ENCODE measurements around the gene RGSL1.

RGSL1 gene

DNA sequence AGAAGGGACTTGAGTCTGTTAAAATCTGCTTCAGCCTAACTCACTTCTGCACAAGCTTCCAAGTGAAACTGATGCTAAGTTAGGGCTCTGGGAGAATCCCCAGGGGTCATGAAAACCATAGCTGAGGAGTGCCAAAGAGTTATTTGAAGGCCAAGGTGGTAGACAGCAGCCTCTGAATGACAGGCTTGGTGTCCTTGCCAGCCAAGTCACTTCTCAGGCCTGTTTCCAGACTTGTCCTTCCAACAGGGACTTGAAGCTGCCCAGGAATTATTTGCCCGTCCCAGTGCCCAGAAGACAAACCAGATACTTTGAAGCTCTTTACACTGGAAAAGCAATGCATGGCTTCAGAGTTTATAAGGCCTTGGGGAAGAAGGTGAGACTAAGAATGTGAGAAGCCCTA lies 105.5 kb downstream of the RGSL1 start:
- no peak for DNase-seq

DNA sequence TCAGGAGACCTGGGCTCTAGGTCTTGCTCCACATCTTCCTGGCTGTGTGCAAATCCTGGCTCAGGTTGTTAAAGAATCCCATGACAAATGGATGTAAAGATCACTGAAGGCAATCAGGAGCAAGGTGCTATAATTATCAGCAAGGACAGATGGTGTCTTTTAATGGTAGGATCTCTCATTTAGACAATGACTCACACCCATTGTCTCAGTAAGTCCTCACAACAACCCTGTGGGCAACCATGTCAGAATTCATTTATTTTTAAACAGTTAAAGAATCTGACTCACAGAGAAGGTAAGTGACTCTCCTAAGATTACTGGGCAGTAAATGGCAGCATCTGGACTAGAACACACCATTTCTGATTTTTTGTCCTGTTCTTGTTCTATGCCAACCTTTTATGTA lies 106.3 kb downstream of the RGSL1 start:
- DNase-seq, result no peak

DNA sequence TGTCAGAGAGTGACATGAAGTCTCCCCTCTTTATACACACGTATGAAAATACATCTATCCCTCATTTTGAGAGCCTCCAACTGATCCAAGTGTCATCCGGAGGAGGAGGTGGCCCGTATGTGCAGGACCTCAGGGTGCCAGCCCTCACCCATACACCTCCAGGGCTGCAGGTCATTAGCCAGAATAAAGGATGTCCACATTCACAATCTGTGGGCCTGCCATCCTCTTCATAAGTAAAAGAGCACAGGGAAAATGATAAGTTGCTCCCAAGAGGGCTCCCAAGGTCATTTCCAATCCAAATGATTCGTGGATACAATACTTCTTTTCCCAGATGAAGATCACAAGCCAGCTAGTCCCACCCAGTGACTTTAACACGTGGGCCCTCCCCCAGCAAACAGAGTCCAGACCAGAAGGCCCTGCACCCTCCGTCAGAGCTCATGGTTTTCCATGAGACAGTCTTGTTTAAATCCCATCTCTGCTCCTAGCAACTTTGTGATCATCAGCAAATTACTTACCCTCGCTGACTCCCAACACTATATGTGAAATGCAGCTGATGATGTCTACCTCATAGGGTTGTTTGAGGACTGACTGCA lies 110.5 kb downstream of the RGSL1 start:
- no peak for DNase-seq

DNA sequence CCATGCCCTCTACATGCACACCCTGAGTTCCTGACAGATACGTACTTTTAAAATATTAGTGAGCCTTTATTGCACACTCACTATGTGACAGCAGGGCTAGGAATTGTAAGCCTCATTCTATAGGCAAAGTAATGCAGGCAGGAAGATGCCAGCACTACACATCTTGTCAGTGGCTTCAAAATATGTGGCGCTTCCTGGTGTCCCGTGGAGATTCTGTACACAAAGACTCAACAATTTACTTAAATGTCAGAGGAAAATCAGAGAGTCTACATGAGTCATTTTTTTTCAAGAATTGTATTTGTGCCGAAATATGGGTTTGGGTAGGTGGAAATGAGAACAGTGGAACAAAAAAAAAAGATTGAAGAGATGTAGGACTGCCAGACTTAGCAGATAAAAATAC lies 111.5 kb downstream of the RGSL1 start:
- no peak for DNase-seq

DNA sequence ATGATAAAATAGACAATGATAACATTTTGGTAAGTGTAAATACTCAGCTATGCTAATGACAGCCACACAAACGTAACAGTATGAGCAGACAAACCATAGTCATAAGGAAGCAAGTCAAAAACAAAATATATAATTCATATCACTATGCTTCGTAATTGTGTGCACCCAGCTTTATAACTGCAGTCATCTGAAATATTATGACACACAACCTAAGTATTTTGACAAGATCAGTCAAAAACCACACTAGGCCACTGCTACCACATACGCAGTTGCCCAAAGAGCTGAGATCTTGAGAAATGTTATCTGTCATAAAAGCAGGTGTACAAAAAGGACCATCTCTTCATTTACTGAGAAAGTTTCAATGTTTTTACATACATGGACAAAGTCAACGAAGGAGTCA lies 113.1 kb downstream of the RGSL1 start:
- DNase-seq, result no peak

DNA sequence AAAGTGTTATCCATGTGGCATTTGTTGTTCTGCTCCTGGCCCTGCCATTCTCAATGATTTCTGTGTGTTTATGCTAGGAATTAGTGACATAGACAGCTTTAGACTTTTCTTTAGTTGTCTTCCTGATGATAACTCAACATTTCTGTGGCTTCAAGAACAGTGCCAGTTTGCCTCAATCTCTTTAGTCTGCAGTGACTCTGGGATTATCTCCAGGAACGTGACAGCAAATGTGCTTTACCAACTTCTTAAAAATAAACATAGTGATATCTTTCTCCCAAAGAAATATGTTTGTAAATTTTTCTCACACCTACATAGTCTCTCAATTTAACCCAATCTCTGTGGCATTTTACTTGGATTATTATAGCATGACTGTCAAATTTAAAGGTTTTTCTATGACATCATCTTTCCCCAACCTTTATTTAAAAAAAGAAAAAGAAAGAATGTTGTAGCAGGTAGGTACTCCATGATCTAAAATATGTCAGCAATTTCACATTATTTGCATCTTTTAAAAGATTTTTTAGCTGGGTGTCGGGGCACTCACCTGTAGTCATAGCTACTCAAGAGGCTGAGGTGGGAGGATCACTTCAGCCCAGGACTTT lies 114.6 kb downstream of the RGSL1 start:
- no peak for DNase-seq

DNA sequence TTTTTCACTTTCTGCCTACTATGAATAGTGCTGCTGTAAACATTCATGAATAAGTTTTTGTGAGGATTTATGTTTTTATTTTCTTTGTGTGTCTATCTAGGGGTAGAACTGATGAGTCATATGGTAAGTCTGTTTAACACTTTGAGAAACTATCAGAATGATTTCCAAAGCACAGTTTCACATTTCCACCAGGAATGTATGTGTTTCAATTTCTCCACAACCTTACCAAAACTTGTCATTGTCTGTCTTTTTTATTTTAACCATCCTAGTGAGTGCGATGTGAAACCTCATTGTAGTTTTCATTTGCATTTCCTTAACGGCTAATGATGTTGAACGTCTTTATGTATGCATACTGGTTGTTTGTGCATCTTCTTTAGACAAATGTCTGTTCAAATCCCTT lies 115.6 kb downstream of the RGSL1 start:
- DNase-seq, result no peak

DNA sequence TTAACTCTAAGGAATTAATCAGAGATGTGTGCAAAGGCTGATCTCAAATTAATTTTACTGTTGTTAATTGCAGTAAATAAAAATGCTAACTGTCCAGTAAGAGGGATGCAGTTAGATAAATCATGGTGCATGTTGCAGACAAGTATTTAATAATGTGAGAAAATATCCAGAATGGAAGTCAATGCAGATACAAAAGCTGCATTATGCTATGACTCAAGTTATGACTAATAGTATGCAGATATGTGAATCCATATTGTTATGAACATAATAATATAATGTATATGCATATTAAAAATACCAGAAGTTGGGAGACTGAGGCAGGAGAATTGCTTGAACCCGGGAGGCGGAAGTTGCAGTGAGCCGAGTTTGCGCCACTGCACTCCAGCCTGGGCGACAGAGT lies 117.7 kb downstream of the RGSL1 start:
- DNase-seq, result no peak

DNA sequence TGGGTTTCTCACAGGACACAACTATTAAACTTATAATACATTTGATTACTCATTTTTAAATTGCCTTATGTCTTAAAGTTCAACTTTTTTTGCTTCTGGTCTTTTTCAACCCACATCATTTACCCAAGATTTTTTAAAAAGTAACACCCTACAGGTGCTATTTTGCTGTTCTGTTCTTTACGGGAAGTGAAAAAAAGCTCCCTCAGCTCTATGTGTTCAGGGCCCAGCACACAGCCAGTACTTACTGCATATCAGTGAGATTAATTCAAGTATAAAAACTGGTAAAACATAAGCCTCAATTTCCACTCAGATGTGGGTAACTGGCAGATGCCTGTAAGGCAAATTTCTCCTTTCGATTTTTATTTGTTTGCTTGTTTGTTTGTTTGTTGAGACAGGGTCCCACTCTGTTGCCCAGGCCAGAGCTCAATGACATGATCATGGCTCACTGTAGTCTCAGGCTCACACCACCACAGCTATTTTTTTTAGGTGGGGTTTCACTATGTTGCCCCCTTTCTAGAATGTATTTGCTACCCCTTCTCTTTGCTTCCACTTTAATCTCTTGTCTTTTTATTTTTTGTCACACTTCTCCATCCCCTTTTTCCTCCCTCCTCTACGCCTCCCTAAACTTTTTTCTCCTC lies 118.8 kb downstream of the RGSL1 start:
- no peak for DNase-seq

DNA sequence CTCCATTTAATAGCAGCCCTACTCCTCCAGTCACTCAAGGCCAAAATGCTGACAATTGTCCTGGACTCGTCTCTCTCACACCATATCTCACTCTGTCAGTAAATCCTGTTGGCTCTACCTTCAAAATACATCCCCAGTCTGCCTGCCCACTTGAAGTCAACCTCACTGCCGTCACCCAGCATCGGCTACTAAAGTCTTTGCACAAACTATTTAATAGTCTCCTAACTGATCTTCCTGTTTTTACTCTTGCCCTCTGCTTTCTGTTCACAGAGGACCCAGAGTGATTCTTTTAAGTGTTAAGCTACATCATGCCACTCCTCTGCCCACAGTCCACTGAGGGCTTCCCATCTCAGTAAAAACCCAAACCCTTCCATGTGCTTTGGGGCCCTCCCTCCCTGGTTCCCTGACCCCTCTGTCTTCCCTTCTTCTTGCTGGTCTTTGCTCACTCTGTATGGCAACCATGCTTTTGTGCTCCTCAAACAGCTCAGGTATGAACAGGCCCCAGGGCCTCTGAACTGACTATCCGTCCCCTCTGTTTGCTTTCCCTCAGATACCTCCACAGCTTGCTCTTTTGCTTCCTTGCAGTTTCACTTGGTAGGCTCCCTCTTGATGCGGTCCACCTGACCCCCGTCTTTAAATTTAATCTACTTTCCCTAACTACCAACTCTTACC lies 120.1 kb downstream of the RGSL1 start:
- DNase-seq, result no peak

DNA sequence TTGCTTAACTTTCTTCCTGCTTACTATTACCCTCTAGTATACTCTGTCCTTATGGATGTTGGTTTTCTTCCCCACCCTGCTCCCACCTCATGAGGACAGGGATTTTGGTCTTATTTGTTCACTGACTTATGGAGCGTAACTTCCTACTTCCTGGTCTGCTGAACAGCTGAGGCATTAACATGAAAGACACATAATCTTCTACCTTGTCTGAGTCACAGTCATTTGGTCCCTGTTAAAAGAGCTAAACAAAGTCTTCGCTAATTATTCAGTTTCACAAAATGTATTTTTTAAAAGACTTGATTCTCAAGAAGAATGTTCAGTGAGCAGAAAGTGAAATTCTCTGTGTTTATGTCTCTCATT lies 120.6 kb downstream of the RGSL1 start:
- DNase-seq, result no peak

DNA sequence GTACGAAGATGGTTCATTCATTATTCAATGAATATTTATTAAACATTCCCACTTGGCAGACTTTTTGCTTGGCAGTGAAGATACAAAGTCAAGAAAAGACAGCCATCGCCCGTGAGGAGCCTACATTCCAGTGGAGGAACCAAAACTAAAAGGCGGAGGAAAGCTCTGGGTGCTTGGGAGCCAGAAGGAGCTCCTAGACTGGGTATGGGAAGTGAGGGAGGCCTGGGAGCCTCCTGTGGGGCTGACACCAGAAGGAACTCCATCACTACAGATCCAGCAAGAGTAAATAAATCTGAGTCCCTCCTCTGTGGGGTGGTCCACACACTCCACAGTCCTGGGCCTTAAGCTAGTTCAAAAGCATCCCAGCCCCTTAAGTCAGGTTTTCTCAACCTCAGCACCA lies 124.2 kb downstream of the RGSL1 start:
- DNase-seq, result no peak

DNA sequence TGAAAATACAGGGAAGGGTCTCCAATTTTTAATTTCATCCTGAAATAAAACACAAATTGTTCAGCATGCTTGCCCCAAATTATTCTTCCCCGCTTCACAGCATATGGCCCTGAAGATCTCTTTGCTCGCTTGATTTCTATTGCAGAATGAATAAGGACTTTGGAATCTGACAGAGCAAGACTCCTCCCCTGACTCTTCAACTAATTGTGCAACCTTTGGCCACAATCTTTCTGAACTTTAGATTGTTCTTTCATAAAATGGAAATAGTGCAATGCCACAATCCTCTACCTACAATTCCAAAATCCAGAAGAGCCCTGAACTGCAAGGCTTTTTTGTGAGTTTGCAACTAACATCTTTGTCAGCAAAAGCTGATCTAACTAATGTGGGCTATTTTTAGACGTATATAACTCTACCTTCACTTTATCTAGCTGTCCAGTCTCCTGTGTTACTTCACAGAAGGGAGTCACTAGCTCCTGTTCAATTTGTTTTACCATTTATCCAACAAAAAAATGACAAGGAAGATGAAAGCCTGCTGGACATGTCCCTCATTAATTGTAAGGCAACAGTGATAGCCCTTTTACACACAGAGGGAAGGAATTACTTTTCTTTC lies 125.7 kb downstream of the RGSL1 start:
- no peak for DNase-seq

DNA sequence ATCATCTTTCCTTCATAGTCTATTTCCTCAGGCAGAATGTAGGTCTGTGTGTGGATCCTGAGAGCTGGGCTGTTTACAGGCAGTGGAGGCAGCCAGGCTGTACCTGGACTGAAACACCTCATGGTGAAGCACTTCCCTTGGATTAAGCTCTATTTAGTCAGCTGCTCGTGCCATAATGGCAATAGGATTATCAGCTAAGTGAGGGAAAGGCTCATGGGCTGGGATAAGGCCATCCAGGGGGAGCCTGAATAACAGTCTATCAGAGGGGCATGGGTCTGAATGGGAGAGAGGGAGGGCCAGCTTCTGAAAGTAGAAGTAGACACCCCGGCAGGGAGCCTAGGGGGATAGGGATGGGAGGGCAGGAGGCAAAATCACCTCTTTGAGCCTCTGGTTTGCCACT lies 130.8 kb downstream of the RGSL1 start:
- no peak for DNase-seq

DNA sequence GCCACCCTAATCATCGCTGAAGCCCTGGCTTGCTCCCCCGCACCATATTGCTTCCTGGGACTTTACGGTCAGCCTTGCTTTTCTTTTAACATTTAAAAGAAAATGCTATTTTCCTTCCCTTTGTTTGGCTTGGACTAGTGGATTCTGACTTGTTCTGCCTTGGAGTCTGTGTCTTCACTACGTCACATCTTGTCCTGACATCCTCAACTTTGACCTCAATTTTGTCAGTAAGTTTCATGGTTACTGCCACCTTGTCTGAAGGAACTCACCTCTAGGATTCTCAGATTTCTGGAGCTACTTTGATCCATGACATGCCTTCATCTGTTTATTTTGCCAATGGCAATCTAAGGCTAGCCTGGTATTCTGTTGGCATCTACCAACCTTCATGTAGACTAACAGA lies 134.8 kb downstream of the RGSL1 start:
- DNase-seq, result no peak

DNA sequence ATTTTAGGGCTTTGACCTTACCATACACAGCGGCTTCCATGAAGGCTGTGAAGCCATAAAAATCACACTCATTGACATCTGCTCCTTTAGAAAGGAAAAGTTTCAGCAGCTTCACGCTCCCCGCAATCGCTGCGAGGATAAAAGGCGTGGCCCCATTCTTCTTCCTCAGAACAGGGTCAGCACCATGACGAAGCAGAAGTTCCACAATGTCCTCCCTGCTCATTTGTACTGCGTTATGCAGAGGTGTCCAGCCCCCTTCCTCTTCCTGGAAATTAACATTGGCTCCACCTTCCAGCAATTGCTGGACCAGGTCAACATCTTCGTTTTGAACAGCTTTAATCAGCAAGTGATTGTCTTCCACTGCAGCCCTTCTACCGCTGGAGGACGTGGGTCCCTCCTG lies 136.4 kb downstream of the RGSL1 start:
- no peak for DNase-seq

DNA sequence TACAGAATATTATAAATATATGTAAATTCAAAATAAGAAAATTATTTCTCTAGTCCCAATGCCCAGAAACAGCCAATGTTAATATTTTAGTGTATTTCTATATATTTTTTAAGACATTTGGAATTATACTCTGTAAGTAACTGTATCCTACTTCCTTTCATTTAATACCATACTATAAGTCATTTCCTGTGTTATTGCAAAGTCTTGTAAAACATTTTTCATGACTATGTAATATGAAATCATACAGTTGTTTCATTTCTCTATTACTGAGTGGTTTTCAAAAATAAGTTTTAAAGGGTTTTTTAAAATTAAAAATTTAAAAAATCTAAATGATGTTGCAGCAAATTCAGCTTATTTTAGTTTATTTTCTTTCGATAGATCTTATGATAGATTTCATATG lies 137.1 kb downstream of the RGSL1 start:
- no peak for DNase-seq

DNA sequence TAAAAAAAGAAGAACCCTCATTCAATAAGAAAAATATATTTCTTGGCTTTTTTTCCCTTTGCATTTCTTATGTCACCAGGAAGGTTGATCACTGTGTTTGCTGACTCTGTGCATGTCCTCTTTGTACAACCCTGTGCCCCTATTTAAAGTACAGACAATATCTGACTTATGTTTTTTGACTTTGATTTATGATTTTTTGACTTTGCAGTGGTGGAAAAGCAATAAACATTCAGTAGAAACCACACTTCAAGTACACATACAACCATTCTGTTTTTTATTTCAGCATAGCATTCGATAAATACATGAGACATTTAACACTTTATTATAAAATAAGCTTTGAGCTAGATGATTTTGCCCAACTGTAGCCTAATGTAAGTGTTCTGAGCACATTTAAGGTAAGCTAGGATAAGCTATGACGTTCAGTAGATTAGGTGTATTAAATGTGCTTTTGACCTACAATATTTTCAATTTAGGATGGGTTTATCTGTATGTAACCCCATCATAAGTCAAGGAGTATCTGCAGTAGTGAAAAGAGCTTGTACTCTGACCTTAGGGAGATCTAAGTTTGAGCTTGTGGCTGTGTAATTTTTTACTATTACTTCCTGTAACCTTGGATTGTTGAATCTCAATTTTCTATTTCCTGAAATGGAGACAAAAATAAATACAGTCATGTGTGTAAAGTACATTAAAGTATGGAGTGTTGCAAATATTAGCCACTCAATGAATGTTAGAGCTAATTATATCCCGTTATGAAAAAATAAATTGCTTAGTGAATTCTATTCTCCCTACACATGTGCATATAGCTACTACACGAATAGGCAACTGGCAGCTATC lies 137.9 kb downstream of the RGSL1 start:
- DNase-seq, result peak; percentile 15

DNA sequence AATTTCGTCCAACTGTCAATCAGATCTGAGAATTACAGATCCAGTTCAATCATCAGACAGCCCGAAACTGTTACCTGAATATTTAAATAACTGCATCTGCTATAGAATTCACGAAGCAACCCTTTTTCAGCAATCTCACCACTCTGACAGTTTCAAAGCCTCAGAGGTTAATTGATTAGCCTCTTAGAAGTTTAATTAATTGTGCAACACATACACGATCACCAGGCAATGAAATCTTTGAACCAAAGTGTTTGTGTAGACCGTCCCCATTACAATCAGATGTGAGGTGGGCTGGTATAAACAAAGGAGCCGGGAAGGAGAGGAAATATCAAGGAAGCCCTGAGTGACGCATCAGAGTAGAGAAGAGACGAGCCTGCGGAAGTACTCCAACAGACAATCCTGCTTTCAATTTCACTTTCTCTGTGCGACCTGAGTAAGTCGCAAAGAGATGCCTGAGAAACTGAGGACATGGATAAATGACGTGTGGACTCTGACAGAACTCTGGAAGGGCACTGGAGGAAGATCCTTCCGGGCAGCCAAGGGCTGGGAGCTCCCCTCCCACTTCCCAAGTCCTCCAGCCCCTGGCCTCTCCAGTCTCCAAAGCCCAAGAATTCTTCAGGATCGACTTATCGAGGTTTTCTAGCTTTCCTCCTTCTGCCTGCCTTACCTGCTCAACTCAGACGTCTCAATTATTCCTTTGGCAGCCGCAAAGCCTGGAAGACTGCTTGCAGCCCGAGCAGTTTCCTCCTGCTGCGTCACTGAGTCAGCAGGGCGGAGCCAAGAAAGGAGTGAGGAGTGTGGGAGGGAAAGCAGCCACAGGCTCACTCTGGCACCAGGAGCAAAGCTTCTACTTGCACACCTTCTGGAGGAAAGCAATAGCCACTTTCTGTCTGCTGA lies 138.8 kb downstream of the RGSL1 start, which contains the start of gene RNASEL:
Gene RNASEL, minus strand, starts transcription at position 757 of the 897 bp plus-strand sequence. CDS start 2,450 bp downstream, outside the sequence.
- peak; percentile 75 for DNase-seq

DNA sequence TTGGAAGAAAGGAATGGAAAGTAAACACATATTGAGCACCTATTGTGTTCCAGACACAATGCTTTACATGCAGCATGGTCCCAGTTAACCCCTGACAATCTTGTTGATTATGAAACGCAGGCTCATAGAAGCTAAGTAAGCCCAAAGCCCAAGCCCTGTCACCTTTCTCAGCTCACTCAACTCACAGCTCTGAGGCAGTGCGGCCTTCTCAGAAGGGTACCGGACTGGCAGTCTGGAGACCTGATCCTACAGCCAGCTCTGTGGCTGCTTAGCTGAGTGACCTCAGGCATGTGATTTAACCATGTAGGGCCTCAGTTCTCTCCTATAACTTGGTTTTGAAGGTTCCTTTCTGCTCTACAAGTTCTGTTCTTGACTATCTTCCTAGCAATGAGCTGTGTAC lies 139.6 kb downstream of the RGSL1 start:
- DNase-seq, result no peak

DNA sequence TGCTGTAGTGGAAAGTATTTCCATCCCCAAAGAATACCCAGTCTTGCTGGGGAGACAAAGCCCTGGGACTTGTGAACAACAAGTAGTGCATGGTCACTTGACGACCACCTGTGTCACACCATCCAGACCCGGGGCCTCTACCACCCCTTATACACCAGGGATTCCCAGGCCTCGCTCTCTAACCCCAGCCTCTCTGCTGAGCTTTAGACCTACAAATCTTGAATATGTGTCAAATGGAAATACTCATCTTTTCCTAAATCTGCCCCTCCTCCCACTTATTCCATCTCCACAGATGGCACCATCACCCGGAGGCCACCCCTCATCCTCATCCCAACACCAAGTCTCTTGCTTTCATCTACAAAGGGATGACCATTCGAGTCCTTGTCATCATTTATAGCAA lies 140.0 kb downstream of the RGSL1 start:
- DNase-seq, result no peak

All from CD4-positive, alpha-beta T cell treated with Interleukin-17A for 1 hour (primary cell).